ENCODE data around the gene ME2.

- TF ChIP-seq CTCF (IDR thresholded peaks at IDR 0.05) (no peak), ZFX (IDR thresholded peaks at IDR 0.05; ENCODE audit: borderline replicate concordance) (no peak)
Observed at GRCh38 chr18:50977037-50977760, 98.3 kb downstream of the ME2 start.
